ENCODE measurements around the gene SSUH2.

DNA sequence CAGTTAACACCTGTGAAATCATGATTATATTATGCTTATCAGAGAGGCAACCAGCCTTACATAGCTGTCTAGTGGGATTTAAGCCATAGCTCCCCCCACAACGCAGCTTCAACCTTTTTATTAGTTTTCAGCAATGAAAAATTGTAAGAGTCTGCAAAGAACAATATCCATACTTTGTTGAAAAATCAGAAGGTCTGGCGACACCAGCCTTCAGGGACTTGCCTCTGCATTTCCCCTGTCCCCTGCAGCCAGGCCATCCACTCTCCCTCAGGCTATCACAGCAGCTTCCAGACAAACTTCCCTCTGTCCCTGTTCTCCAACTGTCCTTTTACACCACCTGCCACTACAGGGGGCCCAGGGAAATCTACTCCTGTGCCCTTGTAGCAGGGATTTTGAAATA lies 59.9 kb downstream of the SSUH2 start:
- TF ChIP-seq, protein P1, sequence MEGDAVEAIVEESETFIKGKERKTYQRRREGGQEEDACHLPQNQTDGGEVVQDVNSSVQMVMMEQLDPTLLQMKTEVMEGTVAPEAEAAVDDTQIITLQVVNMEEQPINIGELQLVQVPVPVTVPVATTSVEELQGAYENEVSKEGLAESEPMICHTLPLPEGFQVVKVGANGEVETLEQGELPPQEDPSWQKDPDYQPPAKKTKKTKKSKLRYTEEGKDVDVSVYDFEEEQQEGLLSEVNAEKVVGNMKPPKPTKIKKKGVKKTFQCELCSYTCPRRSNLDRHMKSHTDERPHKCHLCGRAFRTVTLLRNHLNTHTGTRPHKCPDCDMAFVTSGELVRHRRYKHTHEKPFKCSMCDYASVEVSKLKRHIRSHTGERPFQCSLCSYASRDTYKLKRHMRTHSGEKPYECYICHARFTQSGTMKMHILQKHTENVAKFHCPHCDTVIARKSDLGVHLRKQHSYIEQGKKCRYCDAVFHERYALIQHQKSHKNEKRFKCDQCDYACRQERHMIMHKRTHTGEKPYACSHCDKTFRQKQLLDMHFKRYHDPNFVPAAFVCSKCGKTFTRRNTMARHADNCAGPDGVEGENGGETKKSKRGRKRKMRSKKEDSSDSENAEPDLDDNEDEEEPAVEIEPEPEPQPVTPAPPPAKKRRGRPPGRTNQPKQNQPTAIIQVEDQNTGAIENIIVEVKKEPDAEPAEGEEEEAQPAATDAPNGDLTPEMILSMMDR (conservative IDR thresholded peaks at IDR 0.05 in 1 of 2, IDR thresholded peaks at IDR 0.05 in 1 of 2; ENCODE audit: extremely low read depth in 1 of 2, insufficient read depth in 1 of 2, low read depth in 1 of 2, low read length in 2 of 2): no peak
- no peak for TF ChIP-seq EZH2 (IDR thresholded peaks at IDR 0.05; ENCODE audit: borderline replicate concordance, low read length)
